ENCODE data around the gene BTBD9.
A peak's percentile ranks its signal among the peaks of the same experiment; 100 is the strongest.

Gene BTBD9

GRCh38 chr6:38283734-38284362, 355.9 kb downstream of the BTBD9 start:
- Mint-ChIP-seq H3K4me3 (no peak overlapping the region), H3K36me3 (ENCODE audit: low read depth) (peaks cover 1% of the 10 kb centered on the region), H3K4me1 (ENCODE audit: low read depth) (peaks cover 11% of the 10 kb centered on the region), H3K27ac (no peak overlapping the region), H3K27me3 (ENCODE audit: low read depth) (no peaks in the 10 kb centered on the region), H3K9me3 (no peaks in the 10 kb centered on the region)
- peak; percentile 23 for DNase-seq (ENCODE audit: low spot score)

GRCh38 chr6:38282911-38283310, 356.8 kb downstream of the BTBD9 start:
- no peak overlapping the region for H3K4me3 Mint-ChIP-seq
- no peak overlapping the region for H3K27ac Mint-ChIP-seq
- no peaks in the 10 kb centered on the region for H3K27me3 Mint-ChIP-seq (ENCODE audit: low read depth)
- H3K36me3 Mint-ChIP-seq (ENCODE audit: low read depth): peaks cover 1% of the 10 kb centered on the region
- DNase-seq (ENCODE audit: low spot score): no peak
- H3K9me3 Mint-ChIP-seq: no peaks in the 10 kb centered on the region
- H3K4me1 Mint-ChIP-seq (ENCODE audit: low read depth): peaks cover 11% of the 10 kb centered on the region

GRCh38 chr6:38281126-38281525, 358.6 kb downstream of the BTBD9 start:
- Mint-ChIP-seq H3K4me3 (no peak overlapping the region), H3K4me1 (ENCODE audit: low read depth) (peaks cover 11% of the 10 kb centered on the region), H3K27me3 (ENCODE audit: low read depth) (no peaks in the 10 kb centered on the region), H3K36me3 (ENCODE audit: low read depth) (peaks cover 1% of the 10 kb centered on the region), H3K27ac (no peak overlapping the region), H3K9me3 (no peaks in the 10 kb centered on the region)
- DNase-seq (ENCODE audit: low spot score): no peak

GRCh38 chr6:38279963-38280588, 359.7 kb downstream of the BTBD9 start:
- Mint-ChIP-seq H3K36me3 (ENCODE audit: low read depth) (no peaks in the 10 kb centered on the region), H3K4me1 (ENCODE audit: low read depth) (peaks cover 11% of the 10 kb centered on the region), H3K27me3 (ENCODE audit: low read depth) (no peaks in the 10 kb centered on the region), H3K4me3 (no peak overlapping the region), H3K27ac (no peak overlapping the region), H3K9me3 (no peaks in the 10 kb centered on the region)
- no peak for DNase-seq (ENCODE audit: low spot score)

- Mint-ChIP-seq H3K4me3 (no peak overlapping the region), H3K36me3 (ENCODE audit: low read depth) (no peaks in the 10 kb centered on the region), H3K27ac (no peak overlapping the region), H3K4me1 (ENCODE audit: low read depth) (peaks cover 8% of the 10 kb centered on the region), H3K27me3 (ENCODE audit: low read depth) (no peaks in the 10 kb centered on the region), H3K9me3 (no peaks in the 10 kb centered on the region)
- DNase-seq (ENCODE audit: low spot score): no peak
Measured at GRCh38 chr6:38279423-38279822, 360.3 kb downstream of the BTBD9 start.

- Mint-ChIP-seq H3K4me1 (ENCODE audit: low read depth) (peaks cover 2% of the 10 kb centered on the region), H3K27ac (no peak overlapping the region), H3K36me3 (ENCODE audit: low read depth) (no peaks in the 10 kb centered on the region), H3K9me3 (no peaks in the 10 kb centered on the region), H3K27me3 (ENCODE audit: low read depth) (no peaks in the 10 kb centered on the region), H3K4me3 (no peak overlapping the region)
- no peak for DNase-seq (ENCODE audit: low spot score)
Measured at GRCh38 chr6:38273325-38273724, 366.4 kb downstream of the BTBD9 start.

- no peak for DNase-seq (ENCODE audit: low spot score)
- Mint-ChIP-seq H3K4me3 (no peak overlapping the region), H3K27me3 (ENCODE audit: low read depth) (no peaks in the 10 kb centered on the region), H3K27ac (no peak overlapping the region), H3K9me3 (no peaks in the 10 kb centered on the region), H3K36me3 (ENCODE audit: low read depth) (no peaks in the 10 kb centered on the region), H3K4me1 (ENCODE audit: low read depth) (peaks cover 2% of the 10 kb centered on the region)
Measured at GRCh38 chr6:38272222-38272621, 367.5 kb downstream of the BTBD9 start.

GRCh38 chr6:38271081-38271480, 368.6 kb downstream of the BTBD9 start:
- no peak overlapping the region for H3K27ac Mint-ChIP-seq
- no peaks in the 10 kb centered on the region for H3K36me3 Mint-ChIP-seq (ENCODE audit: low read depth)
- H3K4me1 Mint-ChIP-seq (ENCODE audit: low read depth): peaks cover 2% of the 10 kb centered on the region
- no peak for DNase-seq (ENCODE audit: low spot score)
- H3K9me3 Mint-ChIP-seq: no peaks in the 10 kb centered on the region
- H3K27me3 Mint-ChIP-seq (ENCODE audit: low read depth): no peaks in the 10 kb centered on the region
- H3K4me3 Mint-ChIP-seq: no peak overlapping the region

- no peak overlapping the region for H3K27ac Mint-ChIP-seq
Measured at GRCh38 chr6:38270367-38270766, 369.4 kb downstream of the BTBD9 start.

GRCh38 chr6:38269461-38270172, 370.1 kb downstream of the BTBD9 start:
- no peaks in the 10 kb centered on the region for H3K27me3 Mint-ChIP-seq (ENCODE audit: low read depth)
- no peak overlapping the region for H3K27ac Mint-ChIP-seq
- H3K36me3 Mint-ChIP-seq (ENCODE audit: low read depth): no peaks in the 10 kb centered on the region
- no peak for DNase-seq (ENCODE audit: low spot score)
- H3K9me3 Mint-ChIP-seq: no peaks in the 10 kb centered on the region
- H3K4me1 Mint-ChIP-seq (ENCODE audit: low read depth): peaks cover 2% of the 10 kb centered on the region
- H3K4me3 Mint-ChIP-seq: no peak overlapping the region

More at GRCh38 chr6:38270367-38270766, 369.4 kb downstream of the BTBD9 start:
- no peaks in the 10 kb centered on the region for H3K9me3 Mint-ChIP-seq
- H3K36me3 Mint-ChIP-seq (ENCODE audit: low read depth): no peaks in the 10 kb centered on the region
- no peak overlapping the region for H3K4me3 Mint-ChIP-seq
- peaks cover 2% of the 10 kb centered on the region for H3K4me1 Mint-ChIP-seq (ENCODE audit: low read depth)
- DNase-seq (ENCODE audit: low spot score): no peak
- H3K27me3 Mint-ChIP-seq (ENCODE audit: low read depth): no peaks in the 10 kb centered on the region

GRCh38 chr6:38268342-38268741, 371.4 kb downstream of the BTBD9 start:
- H3K4me1 Mint-ChIP-seq (ENCODE audit: low read depth): peaks cover 2% of the 10 kb centered on the region
- DNase-seq (ENCODE audit: low spot score): no peak
- no peaks in the 10 kb centered on the region for H3K36me3 Mint-ChIP-seq (ENCODE audit: low read depth)
- no peaks in the 10 kb centered on the region for H3K9me3 Mint-ChIP-seq
- H3K27me3 Mint-ChIP-seq (ENCODE audit: low read depth): no peaks in the 10 kb centered on the region
- no peak overlapping the region for H3K4me3 Mint-ChIP-seq
- no peak overlapping the region for H3K27ac Mint-ChIP-seq

- H3K4me1 Mint-ChIP-seq (ENCODE audit: low read depth): peaks cover 8% of the 10 kb centered on the region
- no peaks in the 10 kb centered on the region for H3K27me3 Mint-ChIP-seq (ENCODE audit: low read depth)
- DNase-seq (ENCODE audit: low spot score): no peak
- no peak overlapping the region for H3K27ac Mint-ChIP-seq
- H3K36me3 Mint-ChIP-seq (ENCODE audit: low read depth): no peaks in the 10 kb centered on the region
- H3K9me3 Mint-ChIP-seq: no peaks in the 10 kb centered on the region
- H3K4me3 Mint-ChIP-seq: no peak overlapping the region
Measured at GRCh38 chr6:38266921-38267354, 372.8 kb downstream of the BTBD9 start.

- Mint-ChIP-seq H3K27me3 (ENCODE audit: low read depth) (no peaks in the 10 kb centered on the region), H3K36me3 (ENCODE audit: low read depth) (no peaks in the 10 kb centered on the region), H3K9me3 (no peaks in the 10 kb centered on the region), H3K27ac (no peak overlapping the region), H3K4me3 (no peak overlapping the region), H3K4me1 (ENCODE audit: low read depth) (peaks cover 6% of the 10 kb centered on the region)
- no peak for DNase-seq (ENCODE audit: low spot score)
Measured at GRCh38 chr6:38264605-38265004, 375.1 kb downstream of the BTBD9 start.

GRCh38 chr6:38262609-38263008, 377.1 kb downstream of the BTBD9 start:
- H3K4me1 Mint-ChIP-seq (ENCODE audit: low read depth): peaks cover 6% of the 10 kb centered on the region
- no peaks in the 10 kb centered on the region for H3K27me3 Mint-ChIP-seq (ENCODE audit: low read depth)
- no peak overlapping the region for H3K4me3 Mint-ChIP-seq
- no peaks in the 10 kb centered on the region for H3K9me3 Mint-ChIP-seq
- no peaks in the 10 kb centered on the region for H3K36me3 Mint-ChIP-seq (ENCODE audit: low read depth)
- no peak overlapping the region for H3K27ac Mint-ChIP-seq
- no peak for DNase-seq (ENCODE audit: low spot score)
